SKM-1 (cell line): ENCODE results near the gene SPNS1.

Experiments used
- DNase-seq: peaks from one replicate; lab custom pipeline; 2025; ENCODE audit not compliant: unreplicated experiment; lab: John Stamatoyannopoulos, UW

Gene SPNS1

GRCh38 chr16:29025218-29025617, 50.6 kb downstream of the SPNS1 start:
- DNase-seq, result no peak

- no peak for DNase-seq
These were observed 51.2 kb downstream of the SPNS1 start for GRCh38 chr16:29025735-29026134.

GRCh38 chr16:29028457-29029167, 54.0 kb downstream of the SPNS1 start:
- DNase-seq, result no peak

- no peak for DNase-seq
These were observed 54.8 kb downstream of the SPNS1 start for GRCh38 chr16:29029168-29029994.

GRCh38 chr16:29030086-29030840, 55.7 kb downstream of the SPNS1 start:
- no peak for DNase-seq
